IPS-15b (cell line): ENCODE measurements around the gene LRRN4CL.
"Not testable (repeated sequence)": the region's sequence is repeated elsewhere in the genome, so short reads cannot be mapped to it uniquely, and the experiment has no call there.

Source experiments
- H3K27me3 ChIP-seq: one replicate; pipeline ENCODE4 v1.6.1; 2013; ENCODE audit warnings: low read length; ENCODE audit not compliant: control insufficient read depth, insufficient read depth
- H3K36me3 ChIP-seq: one replicate; pipeline ENCODE4 v1.6.1; 2013; ENCODE audit warnings: low read length; ENCODE audit not compliant: control insufficient read depth, insufficient read depth
- H3K4me1 ChIP-seq: one replicate; pipeline ENCODE4 v1.6.1; 2013; ENCODE audit warnings: mild to moderate bottlenecking, low read length; ENCODE audit not compliant: control insufficient read depth, insufficient read depth
- H3K4me3 ChIP-seq: one replicate; pipeline ENCODE4 v1.5.1; 2013; ENCODE audit warnings: low read depth, low read length
- H3K9ac ChIP-seq: one replicate; pipeline ENCODE4 v1.6.1; 2013; ENCODE audit warnings: low read depth, mild to moderate bottlenecking, low read length
- H3K9me3 ChIP-seq: one replicate; pipeline ENCODE4 v1.6.1; 2013; ENCODE audit warnings: mild to moderate bottlenecking, low read length; ENCODE audit not compliant: control insufficient read depth, insufficient read depth

LRRN4CL gene

DNA sequence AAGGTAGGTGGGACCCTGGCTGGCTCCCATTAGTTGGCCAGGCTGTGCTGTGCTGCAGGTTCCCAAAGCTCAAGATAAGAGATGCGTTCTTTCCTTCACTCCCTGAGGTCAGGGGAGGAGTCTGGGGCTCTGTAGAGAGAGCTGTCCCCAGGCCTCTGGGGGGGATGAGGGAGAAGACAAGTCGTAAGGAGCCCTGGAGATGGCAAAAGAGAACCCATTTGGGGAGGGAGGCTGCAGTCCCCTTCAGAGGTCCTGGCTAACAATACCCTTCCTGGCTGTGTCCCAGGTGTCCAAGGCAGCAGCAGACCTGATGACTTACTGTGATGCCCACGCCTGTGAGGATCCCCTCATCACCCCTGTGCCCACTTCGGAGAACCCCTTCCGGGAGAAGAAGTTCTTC lies 19.1 kb upstream of the LRRN4CL start:
- peak overlapping the region; percentile 99 for H3K4me3 ChIP-seq
- H3K9me3 ChIP-seq = no peaks in the 10 kb centered on the region
- peak overlapping the region; percentile 93 for H3K9ac ChIP-seq
- no peaks in the 10 kb centered on the region for H3K27me3 ChIP-seq
- H3K36me3 ChIP-seq = peaks cover 10% of the 10 kb centered on the region
- peaks cover 8% of the 10 kb centered on the region for H3K4me1 ChIP-seq

DNA sequence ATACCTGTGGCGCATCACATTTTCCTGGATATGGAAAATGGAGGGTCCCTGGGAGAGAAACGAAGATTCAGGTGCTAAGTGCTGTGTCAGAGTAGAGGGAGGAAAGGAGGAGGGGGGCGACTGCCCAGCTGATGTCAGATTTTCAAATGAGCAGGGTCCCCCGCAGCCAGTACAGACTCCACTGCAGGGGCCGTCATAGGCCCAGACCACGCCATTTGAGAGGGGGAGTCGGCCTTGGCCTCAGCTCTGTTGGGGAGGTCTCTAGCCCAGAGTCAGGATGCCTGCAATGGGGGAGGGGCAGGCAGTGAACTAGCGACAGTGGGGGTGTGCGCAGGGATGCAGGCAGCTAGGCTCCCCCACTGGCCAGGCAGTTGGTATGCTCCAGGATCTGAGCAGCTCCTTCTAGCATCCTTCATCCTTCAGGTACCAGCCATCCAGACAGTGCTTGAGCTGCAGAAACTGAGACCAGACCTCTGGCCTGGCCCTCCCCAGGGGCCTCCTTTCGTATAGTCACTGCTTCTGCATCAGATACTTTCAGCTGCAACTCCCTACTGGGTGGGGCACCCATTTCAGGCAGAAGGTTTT lies 18.0 kb upstream of the LRRN4CL start, which contains the start of the genes BSCL2 and GNG3:
Gene BSCL2, minus strand, starts transcription at position 148 of the 585 bp plus-strand sequence. CDS start 229 bp downstream, outside the sequence.
Gene GNG3, plus strand, starts transcription at position 400 of the 585 bp plus-strand sequence. CDS start 620 bp downstream, outside the sequence.
- Histone ChIP-seq H3K9me3 (no peaks in the 10 kb centered on the region), H3K4me3 (peak within 1 kb of the TSS; percentile 99), H3K36me3 (peaks cover 8% of the 10 kb centered on the region), H3K9ac (peak within 1 kb of the TSS; percentile 74), H3K4me1 (peaks cover 8% of the 10 kb centered on the region), H3K27me3 (no peaks in the 10 kb centered on the region)

DNA sequence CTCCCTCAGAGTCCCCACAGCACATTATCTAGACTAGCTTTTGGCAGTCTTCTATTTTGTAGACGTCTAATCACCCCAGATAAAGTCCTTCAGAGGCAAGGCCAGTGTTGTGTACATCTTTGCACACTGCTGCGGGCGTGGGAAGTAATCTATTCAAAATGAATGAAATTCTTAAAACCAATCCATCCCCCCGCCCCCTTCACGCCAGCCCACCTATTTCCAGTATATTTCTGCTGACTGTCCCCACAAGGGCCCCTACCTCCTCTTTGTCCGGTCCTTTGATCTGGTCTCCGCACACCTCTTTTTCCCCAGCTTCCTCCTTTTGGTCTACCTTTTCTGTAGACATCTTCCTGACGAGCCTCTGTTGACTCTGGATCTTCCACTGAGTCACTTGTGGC lies 17.5 kb upstream of the LRRN4CL start:
- Histone ChIP-seq H3K4me1 (peaks cover 8% of the 10 kb centered on the region), H3K4me3 (peak overlapping the region; percentile 94), H3K36me3 (peaks cover 5% of the 10 kb centered on the region), H3K27me3 (no peaks in the 10 kb centered on the region), H3K9me3 (no peaks in the 10 kb centered on the region), H3K9ac (peak overlapping the region; percentile 74)

DNA sequence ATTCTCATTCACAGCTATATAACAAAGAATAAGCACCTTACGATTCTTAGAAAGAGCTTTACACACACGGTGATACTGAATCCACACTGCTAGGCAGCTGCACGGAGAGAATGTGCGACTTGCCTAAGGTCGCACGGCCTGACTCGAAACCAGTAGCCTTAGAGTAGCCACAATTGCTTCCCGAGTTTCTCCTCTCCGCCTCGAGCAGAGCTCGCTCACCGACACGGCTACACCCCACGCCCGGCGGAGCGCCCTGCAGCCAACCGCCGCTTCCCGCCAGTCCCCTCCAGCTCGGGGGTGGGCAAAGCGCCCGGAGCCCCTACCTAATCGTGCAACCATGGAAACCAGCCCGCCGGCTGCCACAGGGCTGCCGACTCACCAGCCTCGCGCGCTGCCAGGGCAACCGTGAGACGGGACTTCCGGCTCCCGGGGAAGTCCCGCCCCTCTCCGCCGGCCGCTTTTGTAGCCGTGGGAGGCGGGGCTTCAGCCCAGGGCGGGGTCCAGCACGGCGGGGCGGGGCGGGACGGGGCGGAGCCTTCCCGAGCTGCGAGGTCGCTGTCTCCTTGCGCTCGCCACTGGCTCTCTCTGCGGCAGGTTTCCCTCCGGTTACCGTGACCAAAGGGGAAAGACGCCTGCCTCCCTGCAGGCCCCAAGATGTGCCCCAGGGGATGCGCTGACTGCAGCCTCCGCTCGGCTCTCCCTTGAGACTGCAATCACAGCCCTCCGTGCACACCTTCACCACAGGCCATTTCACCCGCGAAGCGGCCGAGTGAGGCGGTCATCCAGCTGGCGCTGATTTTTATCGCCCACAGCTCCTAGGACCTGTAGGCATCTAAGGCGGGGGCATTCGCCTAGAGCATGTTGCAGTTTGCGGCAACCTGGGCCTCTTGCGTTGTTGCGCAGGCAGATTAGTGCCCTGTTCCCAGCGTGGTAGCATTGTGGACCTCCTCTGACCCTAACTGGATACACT lies 16.8 kb upstream of the LRRN4CL start:
- Histone ChIP-seq H3K9ac (peak overlapping the region; percentile 74), H3K4me1 (peaks cover 8% of the 10 kb centered on the region), H3K4me3 (peak overlapping the region; percentile 94), H3K9me3 (no peaks in the 10 kb centered on the region), H3K36me3 (peaks cover 3% of the 10 kb centered on the region), H3K27me3 (no peaks in the 10 kb centered on the region)

DNA sequence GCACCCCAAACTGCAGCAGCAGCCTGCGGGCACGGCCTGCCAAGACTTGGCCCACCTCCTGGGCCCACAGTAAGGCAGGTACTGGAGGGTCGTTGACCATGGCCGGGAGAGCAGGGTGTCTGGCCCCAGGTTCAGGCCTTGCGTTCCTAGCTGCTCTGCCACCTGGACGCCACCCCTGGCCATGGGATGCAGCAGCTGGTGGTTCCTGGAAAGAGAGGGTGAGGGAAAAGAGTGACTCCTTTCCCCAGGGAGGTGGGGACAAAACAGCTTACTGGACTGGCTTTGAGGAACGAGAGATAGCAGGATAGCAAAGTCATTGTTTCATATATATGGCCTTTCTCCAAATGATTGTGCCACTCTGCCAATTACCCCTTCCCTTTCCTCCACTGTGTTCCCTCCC lies 16.1 kb upstream of the LRRN4CL start:
- peaks cover 5% of the 10 kb centered on the region for H3K36me3 ChIP-seq
- H3K4me3 ChIP-seq = peak overlapping the region; percentile 77
- H3K9ac ChIP-seq = no peak overlapping the region
- no peaks in the 10 kb centered on the region for H3K27me3 ChIP-seq
- no peaks in the 10 kb centered on the region for H3K9me3 ChIP-seq
- peaks cover 8% of the 10 kb centered on the region for H3K4me1 ChIP-seq

DNA sequence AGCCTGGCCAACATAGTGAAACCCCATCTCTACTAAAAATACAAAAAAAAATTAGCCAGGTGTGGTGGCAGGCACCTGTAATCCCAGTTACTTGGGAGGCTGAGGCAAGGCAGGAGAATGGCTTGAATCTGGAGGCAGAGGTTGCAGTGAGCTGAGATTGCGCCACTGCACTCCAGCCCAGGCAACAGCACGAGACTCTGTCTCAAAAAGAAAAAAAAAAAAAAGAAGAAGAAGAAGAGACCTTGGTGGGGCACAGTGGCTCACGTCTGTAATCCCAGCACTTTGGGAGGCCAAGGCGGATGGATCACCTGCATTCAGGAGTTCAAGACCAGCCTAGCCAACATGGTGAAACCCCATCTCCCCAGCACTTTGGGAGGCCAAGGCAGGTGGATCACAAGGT lies 14.6 kb upstream of the LRRN4CL start:
- H3K27me3 ChIP-seq, H3K4me3 ChIP-seq, H3K9me3 ChIP-seq, H3K4me1 ChIP-seq, H3K36me3 ChIP-seq, H3K9ac ChIP-seq: not testable (repeated sequence)

DNA sequence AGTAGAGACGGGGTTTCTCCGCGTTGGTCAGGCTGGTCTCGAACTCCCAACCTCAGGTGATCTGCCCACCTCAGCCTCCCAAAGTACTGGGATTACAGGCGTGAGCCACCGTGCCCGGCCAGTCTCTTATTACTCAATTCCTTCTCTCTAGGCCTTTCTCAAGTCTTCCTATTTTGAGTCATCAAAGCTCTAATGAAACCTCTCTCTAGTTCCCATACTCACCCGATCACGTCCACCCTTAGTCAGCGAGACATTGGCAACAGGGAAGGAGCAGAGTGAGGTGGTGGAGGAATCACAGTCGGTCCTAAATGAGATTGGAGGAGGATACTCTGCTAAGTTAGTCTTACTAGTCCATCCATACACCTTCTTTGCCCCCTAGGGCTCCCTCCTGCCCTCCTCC lies 12.9 kb upstream of the LRRN4CL start:
- no peaks in the 10 kb centered on the region for H3K4me1 ChIP-seq
- no peaks in the 10 kb centered on the region for H3K27me3 ChIP-seq
- H3K9me3 ChIP-seq = no peaks in the 10 kb centered on the region
- no peak overlapping the region for H3K9ac ChIP-seq
- H3K4me3 ChIP-seq = no peak overlapping the region
- H3K36me3 ChIP-seq = peaks cover 5% of the 10 kb centered on the region

DNA sequence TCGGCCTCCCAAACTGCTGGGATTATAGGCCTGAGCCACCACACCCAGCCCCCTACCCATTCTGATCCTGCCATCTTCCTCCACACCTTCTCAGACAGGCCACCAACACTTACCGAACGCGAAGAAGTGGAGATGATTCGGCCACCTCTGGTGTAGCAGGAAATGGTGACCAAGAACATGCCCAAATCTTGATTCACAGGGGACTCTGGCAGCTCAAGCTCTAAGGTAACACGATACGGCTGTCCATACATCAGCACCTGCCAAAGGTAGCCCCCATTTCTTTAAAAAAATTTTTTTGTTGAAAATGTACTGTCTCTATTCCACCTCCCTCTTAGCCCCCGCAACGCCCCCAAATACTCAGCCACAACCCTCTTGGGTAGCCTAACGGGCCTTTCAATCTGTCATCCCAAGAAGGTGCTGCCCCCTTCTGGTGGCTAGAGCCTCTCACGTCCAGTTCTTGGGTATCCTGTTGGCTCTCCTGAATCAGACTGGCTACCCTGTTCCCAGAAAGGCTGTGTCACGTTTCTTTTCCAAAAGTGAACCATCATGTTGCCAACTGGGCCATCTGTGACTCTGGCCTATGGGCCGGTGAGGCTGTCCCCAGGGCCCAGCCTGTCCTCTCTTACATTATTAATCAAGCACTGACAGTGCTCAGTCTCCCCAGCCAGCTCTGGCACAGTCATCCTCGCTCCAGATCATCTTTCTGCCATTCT lies 5.3 kb upstream of the LRRN4CL start:
- Histone ChIP-seq H3K36me3 (peaks cover 19% of the 10 kb centered on the region), H3K4me1 (peaks cover under 1% of the 10 kb centered on the region), H3K9ac (no peak overlapping the region), H3K4me3 (no peak overlapping the region), H3K9me3 (no peaks in the 10 kb centered on the region), H3K27me3 (no peaks in the 10 kb centered on the region)

DNA sequence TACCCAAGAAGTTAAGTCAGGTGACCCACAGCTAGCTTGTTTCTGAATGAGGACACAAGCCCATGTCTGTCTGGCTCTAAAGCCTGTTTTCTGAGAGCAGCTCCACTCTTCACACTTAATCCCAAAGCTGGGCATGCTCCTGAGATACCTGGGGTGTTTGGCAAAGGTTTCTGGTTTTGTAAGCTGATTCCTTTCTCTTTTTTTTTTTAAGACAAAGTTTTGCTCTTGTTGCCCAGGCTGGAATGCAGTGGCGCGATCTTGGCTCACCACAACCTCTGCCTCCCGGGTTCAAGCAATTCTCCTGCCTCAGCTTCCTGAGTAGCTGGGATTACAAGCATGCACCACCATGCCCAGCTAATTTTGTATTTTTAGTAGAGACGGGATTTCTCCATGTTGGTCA lies 4.3 kb upstream of the LRRN4CL start:
- H3K36me3 ChIP-seq = peaks cover 19% of the 10 kb centered on the region
- not testable (repeated sequence) for H3K4me3 ChIP-seq, H3K27me3 ChIP-seq, H3K4me1 ChIP-seq, H3K9me3 ChIP-seq, H3K9ac ChIP-seq

DNA sequence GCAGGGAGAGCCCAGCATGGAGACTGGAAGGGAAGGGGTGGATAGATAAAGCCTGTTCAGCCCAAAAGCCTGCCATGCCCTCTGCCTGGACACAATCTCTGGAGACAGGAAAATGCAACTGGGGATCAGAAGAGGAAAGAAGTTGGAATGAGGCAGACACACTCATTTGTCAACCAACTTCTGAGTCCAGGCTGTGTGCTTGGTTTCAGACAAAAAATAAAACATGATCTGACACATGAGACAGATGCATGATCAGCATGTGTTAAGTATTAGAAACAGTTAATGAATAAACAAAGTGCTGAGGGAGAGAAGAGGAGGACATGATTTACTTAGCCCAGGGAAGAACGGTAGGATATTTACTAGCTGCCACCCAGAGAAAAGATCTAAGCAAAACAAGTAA lies 839 bp downstream of the LRRN4CL start:
- Histone ChIP-seq H3K9me3 (no peaks in the 10 kb centered on the region), H3K4me3 (no peak overlapping the region), H3K9ac (no peak overlapping the region), H3K27me3 (no peaks in the 10 kb centered on the region), H3K36me3 (peaks cover 15% of the 10 kb centered on the region), H3K4me1 (peaks cover 4% of the 10 kb centered on the region)

DNA sequence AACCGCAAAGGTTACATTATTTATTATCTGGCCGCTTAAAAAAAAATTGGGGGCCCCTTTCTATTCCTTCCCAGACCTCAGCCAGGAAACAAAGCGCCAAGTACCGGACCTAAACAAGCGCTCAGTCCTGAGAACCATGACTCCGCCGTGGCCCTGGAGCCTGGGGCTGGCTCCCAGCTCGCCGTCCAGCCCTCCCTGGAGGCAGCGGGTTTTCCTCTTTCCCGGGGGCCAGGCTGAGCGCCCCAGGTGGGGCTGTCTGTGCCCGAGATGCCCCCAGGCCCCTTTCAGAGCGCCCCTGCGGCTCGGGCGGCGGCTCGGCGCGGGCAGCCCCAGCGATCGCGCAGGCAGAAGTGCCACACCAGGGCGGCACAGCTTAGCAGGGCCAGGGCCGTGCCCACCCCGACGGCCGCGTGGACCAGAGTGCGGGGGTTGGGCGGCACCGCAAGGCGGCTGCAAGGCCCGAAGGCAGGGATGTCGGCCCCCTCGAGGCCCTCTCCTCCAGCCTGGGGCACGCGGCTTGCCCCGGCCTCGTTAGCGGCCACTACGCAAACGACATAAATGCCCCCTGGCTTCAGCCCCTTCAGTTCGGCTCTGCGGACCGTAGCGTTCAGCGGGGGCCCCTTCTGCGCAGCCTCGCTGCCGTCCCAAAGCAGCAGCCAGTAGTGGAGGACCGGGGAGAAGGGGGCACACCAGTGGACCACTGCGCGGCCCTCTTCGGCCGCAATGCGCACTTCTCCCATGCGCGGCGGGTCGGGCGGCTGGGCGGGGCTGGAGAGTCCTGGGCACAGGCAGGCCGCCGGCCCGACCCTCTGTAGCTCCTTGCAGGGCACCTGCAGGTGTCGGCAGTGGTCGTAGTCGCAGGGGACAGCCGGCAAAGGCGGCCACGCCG lies 1.6 kb downstream of the LRRN4CL start:
- H3K9me3 ChIP-seq = no peaks in the 10 kb centered on the region
- H3K36me3 ChIP-seq = peaks cover 13% of the 10 kb centered on the region
- H3K4me3 ChIP-seq = no peak overlapping the region
- H3K27me3 ChIP-seq = no peaks in the 10 kb centered on the region
- H3K4me1 ChIP-seq = peaks cover 4% of the 10 kb centered on the region
- H3K9ac ChIP-seq = peak overlapping the region; percentile 24
